Kidney (tissue), 14 donors: ENCODE results near the gene VGF. TPM values are rescaled to one million over a fixed set of nuclear protein-coding genes. Genes with fewer than 3 reads are reported as not detected.
"Not testable (repeated sequence)": the region's sequence is repeated elsewhere in the genome, so short reads cannot be mapped to it uniquely, and the experiment has no call there.

Source experiments
- DNase-seq, 5 donors: peaks; one replicate each; pipeline ENCODE4 v3.0.0-alpha.2; 2013 to 2020
- FAIRE-seq: peaks from 2 replicates; lab custom pipeline; 2012; peaks lifted over from hg19 to GRCh38; lab: Jason Lieb, UNC
- H3K27ac ChIP-seq, 2 donors: one replicate each; pipeline ENCODE4 v1.7.0; 2013; ENCODE audit warnings: low read depth in 2 of 2, low read length in 2 of 2, inconsistent platforms in 1 of 2
- H3K27me3 ChIP-seq: one replicate; pipeline ENCODE4 v1.7.1; 2013; ENCODE audit warnings: low read length, inconsistent platforms; ENCODE audit not compliant: control insufficient read depth, insufficient read depth
- H3K36me3 ChIP-seq, 3 donors: one replicate each; pipeline versions ENCODE4 v1.7.0 to v1.7.1; 2013; ENCODE audit warnings: low read length in 3 of 3, control low read depth in 1 of 3, inconsistent platforms in 1 of 3; ENCODE audit not compliant: insufficient read depth in 3 of 3, control insufficient read depth in 2 of 3
- H3K4me1 ChIP-seq, 3 donors: one replicate each; pipeline versions ENCODE4 v1.7.0 to v1.7.1; 2013; ENCODE audit warnings: low read length in 3 of 3, inconsistent platforms in 1 of 3, low read depth in 1 of 3; ENCODE audit not compliant: control insufficient read depth in 2 of 3, insufficient read depth in 2 of 3
- H3K4me3 ChIP-seq, 3 donors: one replicate each; pipeline versions ENCODE4 v1.7.0 to v1.8.1; 2013; ENCODE audit warnings: low read length in 3 of 3, control low read depth in 1 of 3, inconsistent platforms in 1 of 3
- H3K9ac ChIP-seq, 3 donors: one replicate each; pipeline versions ENCODE4 v1.7.0 to v1.7.1; 2013; ENCODE audit warnings: low read length in 3 of 3, control low read depth in 1 of 3, inconsistent platforms in 1 of 3
- H3K9me3 ChIP-seq, 3 donors: one replicate each; pipeline versions ENCODE4 v1.7.0 to v1.7.1; 2013; ENCODE audit warnings: low read length in 3 of 3, control low read depth in 1 of 3, inconsistent platforms in 1 of 3; ENCODE audit not compliant: control insufficient read depth in 2 of 3, insufficient read depth in 1 of 3
- CTCF ChIP-seq: IDR thresholded peaks from 3 replicates; pipeline ENCODE4 v1.5.1; 2012; ENCODE audit warnings: mild to moderate bottlenecking, moderate library complexity, borderline replicate concordance; ENCODE audit not compliant: insufficient read depth; ENCODE audit errors: extremely low read depth
- intact Hi-C: fragments of 100-400 bp; cut with DNase I; formaldehyde crosslinking; loops from one replicate; pipeline ENCODE4 v1.11.1; 2022
- polyA plus RNA-seq: library from polyadenylated mRNA; stranded (reverse); fragments of 350-450 nt; fragmentation: Illumina TruSeq; extraction: RNeasy Lipid Tissue Mini Kit (QIAGEN cat#74804); gene quantifications from one replicate; pipeline ENCODE4 v1.2.3, GENCODE V29; 2014; ENCODE audit warnings: low read depth, low replicate concordance; ENCODE audit not compliant: insufficient read depth
- total RNA-seq: library from RNA; stranded (reverse); fragmentation: NEBNext Ultra II Directional; extraction: Animal tissue kit (Norgen Biotek cat#: 25700); gene quantifications from one replicate; pipeline ENCODE4 v1.2.1, GENCODE V29; 2021
- donor health status: control.
- donor health status: control.
- donor health status: control.
- donor health status: control.
- donor health status: control.
- donor health status: DM: yes; HTN: yes; CAD: no.
- donor health status: Normal renal cell carcinoma (clear cell type).

Gene VGF
- total and polyA plus RNA-seq, 2 donors from 2014 or later = 0.38 to 2.2 TPM

- no peaks in the 10 kb centered on the region for H3K36me3 ChIP-seq
- no peak overlapping the region for H3K9ac ChIP-seq
- H3K9me3 ChIP-seq = no peaks in the 10 kb centered on the region
- intact Hi-C loops = no loop called here
- no peak for TF ChIP-seq CTCF
- H3K4me1 ChIP-seq = peaks cover 0 to 2% (median 0%) of the 10 kb centered on the region in 3 donors
- H3K4me3 ChIP-seq = no peak overlapping the region
- H3K27me3 ChIP-seq = peaks cover 5% of the 10 kb centered on the region
- FAIRE-seq = no peak
- H3K27ac ChIP-seq = no peak overlapping the region
- peak in 2 of 5 donors; percentile 19 to 25 for DNase-seq
Observed at GRCh38 chr7:101201695-101202602, 36.6 kb upstream of the VGF start.

- H3K4me1 ChIP-seq = peaks cover 0 to 2% (median 0%) of the 10 kb centered on the region in 3 donors
- peaks cover 5% of the 10 kb centered on the region for H3K27me3 ChIP-seq
- no peaks in the 10 kb centered on the region for H3K36me3 ChIP-seq
- H3K9ac ChIP-seq = no peak within 1 kb of the TSS
- DNase-seq = peak in 1 of 5 donors; percentile 48
- intact Hi-C loops = no loop called here
- no peak for FAIRE-seq
- no peak for TF ChIP-seq CTCF
- H3K9me3 ChIP-seq = no peaks in the 10 kb centered on the region
- H3K4me3 ChIP-seq = peak within 1 kb of the TSS in 1 of 3 donors; percentile 3
- H3K27ac ChIP-seq = no peak within 1 kb of the TSS
Observed at GRCh38 chr7:101200862-101201599, 35.7 kb upstream of the VGF start, which contains the start of gene MOGAT3. Gene MOGAT3, minus strand, starts transcription at chr7:101201036. Its CDS starts 182 bp downstream, at chr7:101200854.

GRCh38 chr7:101200504-101200861 lies 35.1 kb upstream of the VGF start:
- H3K4me3 ChIP-seq = peak overlapping the region in 1 of 3 donors; percentile 3
- H3K36me3 ChIP-seq = no peaks in the 10 kb centered on the region
- peaks cover 0 to 2% (median 0%) of the 10 kb centered on the region in 3 donors for H3K4me1 ChIP-seq
- FAIRE-seq (no peak), DNase-seq (no peak)
- intact Hi-C loops = no loop called here
- no peak overlapping the region for H3K27ac ChIP-seq
- H3K9ac ChIP-seq = no peak overlapping the region
- no peak for TF ChIP-seq CTCF
- peaks cover 5% of the 10 kb centered on the region for H3K27me3 ChIP-seq
- no peaks in the 10 kb centered on the region for H3K9me3 ChIP-seq

GRCh38 chr7:101199522-101199921 lies 34.2 kb upstream of the VGF start:
- DNase-seq, intact Hi-C loops, H3K4me3 ChIP-seq, H3K4me1 ChIP-seq, FAIRE-seq, H3K9ac ChIP-seq, H3K36me3 ChIP-seq, H3K27me3 ChIP-seq, H3K9me3 ChIP-seq, H3K27ac ChIP-seq: not testable (repeated sequence)
